MM.1S (cell line): ENCODE data around the gene C9.
"Not testable (repeated sequence)": the region's sequence is repeated elsewhere in the genome, so short reads cannot be mapped to it uniquely, and the experiment has no call there.

Experiments
- DNase-seq: peaks from one replicate; pipeline ENCODE4 v3.0.0-alpha.2; 2015
- H2AFZ ChIP-seq: fragments of 300-600 bp; sonication (generic); 2 replicates; pipeline ENCODE4 v1.6.0; 2016; ENCODE audit warnings: antibody characterized with exemption, low read length
- H3F3A ChIP-seq: fragments of 300-600 bp; sonication (generic); 2 replicates; pipeline ENCODE4 v1.6.1; 2016; ENCODE audit warnings: mild to moderate bottlenecking, antibody characterized with exemption, low read length, moderate library complexity, mixed read lengths; ENCODE audit not compliant: insufficient read depth
- H3K27ac ChIP-seq: fragments of 300-600 bp; sonication (generic); 2 replicates; pipeline ENCODE4 v1.5.1; 2016; ENCODE audit warnings: mild to moderate bottlenecking, low read length
- H3K27me3 ChIP-seq: fragments of 300-600 bp; sonication (generic); replicated peaks from 2 replicates; pipeline ENCODE4 v1.6.0; 2016; ENCODE audit warnings: low read length; ENCODE audit not compliant: insufficient read depth
- H3K36me3 ChIP-seq: fragments of 300-600 bp; sonication (generic); replicated peaks from 2 replicates; pipeline ENCODE4 v1.6.1; 2016; ENCODE audit warnings: mild to moderate bottlenecking, low read length, mixed read lengths; ENCODE audit not compliant: insufficient read depth
- H3K4me1 ChIP-seq: fragments of 300-600 bp; sonication (generic); 2 replicates; pipeline ENCODE4 v1.6.1; 2016; ENCODE audit warnings: low read length, mixed read lengths
- H3K4me2 ChIP-seq: fragments of 300-600 bp; sonication (generic); 2 replicates; pipeline ENCODE4 v1.6.0; 2016; ENCODE audit warnings: low read depth, low read length
- H3K4me3 ChIP-seq: fragments of 300-600 bp; sonication (generic); 2 replicates; pipeline ENCODE4 v1.5.1; 2016; ENCODE audit warnings: low read length, mixed read lengths
- H3K79me2 ChIP-seq: fragments of 300-600 bp; sonication (generic); 2 replicates; pipeline ENCODE4 v1.6.1; 2016; ENCODE audit warnings: mixed run types, low read length, mixed read lengths
- H3K9ac ChIP-seq: fragments of 300-600 bp; sonication (generic); 2 replicates; pipeline ENCODE4 v1.6.1; 2016; ENCODE audit warnings: low read length, mixed read lengths
- H3K9me2 ChIP-seq: fragments of 300-600 bp; sonication (generic); replicated peaks from 2 replicates; pipeline ENCODE4 v1.6.1; 2016; ENCODE audit warnings: mild to moderate bottlenecking, low read length, mixed read lengths; ENCODE audit not compliant: insufficient read depth
- H3K9me3 ChIP-seq: fragments of 300-600 bp; sonication (generic); replicated peaks from 2 replicates; pipeline ENCODE4 v1.6.1; 2016; ENCODE audit warnings: mild to moderate bottlenecking, low read length, mixed read lengths; ENCODE audit not compliant: insufficient read depth
- H4K20me1 ChIP-seq: fragments of 300-600 bp; sonication (generic); 2 replicates; pipeline ENCODE4 v1.6.1; 2016; ENCODE audit warnings: mild to moderate bottlenecking, low read length, moderate library complexity, mixed read lengths; ENCODE audit not compliant: insufficient read depth
- CTCF ChIP-seq: fragments of 300-600 bp; sonication (generic); IDR thresholded peaks from 2 replicates; pipeline ENCODE4 v1.5.1; 2016; ENCODE audit warnings: antibody characterized with exemption, low read length, mixed read lengths
- EZH2 ChIP-seq: fragments of 300-600 bp; sonication (generic); optimal IDR thresholded peaks from 2 replicates; pipeline ENCODE3; 2017; ENCODE audit warnings: low read depth, mild to moderate bottlenecking, antibody characterized with exemption, low read length, mixed read lengths
- EZH2phosphoT487 ChIP-seq: fragments of 300-600 bp; sonication (generic); IDR thresholded peaks from 2 replicates; pipeline ENCODE4 v1.6.1; 2018; ENCODE audit warnings: antibody characterized with exemption, low read length

C9 gene

GRCh38 chr5:39405083-39405843 lies 41.0 kb upstream of the C9 start:
- no peak for TF ChIP-seq EZH2phosphoT487
- no peak for TF ChIP-seq CTCF
- no peak for TF ChIP-seq EZH2
- Histone ChIP-seq H3K9me2 (no peaks in the 10 kb centered on the region), H3K4me2 (no peak overlapping the region), H4K20me1 (no peaks in the 10 kb centered on the region), H3F3A (no peaks in the 10 kb centered on the region), H3K27me3 (no peaks in the 10 kb centered on the region), H3K36me3 (no peaks in the 10 kb centered on the region), H3K9ac (no peak overlapping the region), H3K4me3 (no peak overlapping the region), H3K79me2 (no peaks in the 10 kb centered on the region), H3K4me1 (no peaks in the 10 kb centered on the region), H2AFZ (no peak overlapping the region), H3K27ac (no peak overlapping the region), H3K9me3 (no peaks in the 10 kb centered on the region)
- DNase-seq = no peak

GRCh38 chr5:39403761-39404160 lies 39.5 kb upstream of the C9 start:
- H3K27me3 ChIP-seq, H3F3A ChIP-seq, H3K36me3 ChIP-seq, H3K9ac ChIP-seq, H3K4me1 ChIP-seq, DNase-seq, H3K9me2 ChIP-seq, H3K4me3 ChIP-seq, H3K9me3 ChIP-seq, H2AFZ ChIP-seq, H4K20me1 ChIP-seq, H3K79me2 ChIP-seq, H3K4me2 ChIP-seq, H3K27ac ChIP-seq: not testable (repeated sequence)

GRCh38 chr5:39402140-39402539 lies 37.8 kb upstream of the C9 start:
- H3K4me3 ChIP-seq, DNase-seq, H3K9ac ChIP-seq, H3K4me1 ChIP-seq, H3K27ac ChIP-seq, H3K79me2 ChIP-seq, H2AFZ ChIP-seq, H3F3A ChIP-seq, H3K36me3 ChIP-seq, H3K4me2 ChIP-seq, H4K20me1 ChIP-seq, H3K27me3 ChIP-seq, H3K9me3 ChIP-seq, H3K9me2 ChIP-seq: not testable (repeated sequence)

GRCh38 chr5:39400713-39401578 lies 36.7 kb upstream of the C9 start:
- H3K4me3 ChIP-seq = no peak overlapping the region
- TF ChIP-seq EZH2 (no peak), CTCF (no peak), EZH2phosphoT487 (no peak)
- peaks cover 8% of the 10 kb centered on the region; the same call in 1 of the 2 replicates for H3K4me1 ChIP-seq
- H3F3A ChIP-seq = no peaks in the 10 kb centered on the region
- no peak for DNase-seq
- no peaks in the 10 kb centered on the region for H3K9me3 ChIP-seq
- no peaks in the 10 kb centered on the region for H4K20me1 ChIP-seq
- no peak overlapping the region for H3K9ac ChIP-seq
- H2AFZ ChIP-seq = no peak overlapping the region
- H3K36me3 ChIP-seq = no peaks in the 10 kb centered on the region
- H3K79me2 ChIP-seq = no peaks in the 10 kb centered on the region
- H3K9me2 ChIP-seq = no peaks in the 10 kb centered on the region
- H3K4me2 ChIP-seq = no peak overlapping the region
- no peak overlapping the region for H3K27ac ChIP-seq
- no peaks in the 10 kb centered on the region for H3K27me3 ChIP-seq
